Motor neuron (in vitro differentiated cells): ENCODE measurements around the gene GDE1. TPM values are rescaled to one million over a fixed set of nuclear protein-coding genes. Genes with fewer than 3 reads are reported as not detected.
"Not testable (repeated sequence)": the region's sequence is repeated elsewhere in the genome, so short reads cannot be mapped to it uniquely, and the experiment has no call there.

Experiments
- ATAC-seq, 8 experiments: fragments of 200-7000 bp; cut with Tn5 transposase; replicated peaks in 6 of 8; 2 replicates each; pipeline ENCODE4 v1.8.0; 2021; ENCODE audit warnings: mild to moderate bottlenecking in 8 of 8, moderate library complexity in 8 of 8
- H3K27ac ChIP-seq, 2 donors: fragments of 250-450 bp; sonication (Bioruptor Pico); 2 replicates each; pipeline ENCODE4 v1.9.0; 2021; ENCODE audit warnings: antibody characterized with exemption in 2 of 2, mild to moderate bottlenecking in 2 of 2, moderate library complexity in 1 of 2
- H3K4me1 ChIP-seq, 2 donors: fragments of 250-450 bp; sonication (Bioruptor Pico); replicated peaks in 1 of 2; 2 replicates each; pipeline ENCODE4 v1.6.1; 2021; ENCODE audit warnings: antibody characterized with exemption in 2 of 2, mild to moderate bottlenecking in 2 of 2, moderate library complexity in 1 of 2
- H3K4me3 ChIP-seq, 5 donors: fragments of 250-450 bp; sonication (Bioruptor Pico); 2 replicates each; pipeline ENCODE4 v1.9.0; 2021; ENCODE audit warnings: antibody characterized with exemption in 5 of 5, mild to moderate bottlenecking in 5 of 5, moderate library complexity in 4 of 5
- WGBS, 10 experiments: fragments of 450-650 bp; shearing (Covaris generic); methylation state at CpG; one replicate each; pipeline ENCODE4 v1.0.0; 2022; 5-methylcytosine and 5-hydroxymethylcytosine counted together
- in situ Hi-C, 9 experiments: fragments of 400-800 bp; cut with MboI; loops; one replicate each; pipeline ENCODE4 v1.15.0; 2021; ENCODE audit warnings: low sequenced_read_pairs in 9 of 9, low pct_unique_long_range_greater_than_20kb in 2 of 9; ENCODE audit not compliant: unreplicated experiment in 9 of 9
- total RNA-seq, 8 experiments: library from RNA; unstranded; fragments of 300-600 nt; gene quantifications; 2 replicates each; pipeline versions ENCODE4 v1.2.3 to v1.2.4, GENCODE V29; 2022

GDE1 gene
- 100 to 1,000 TPM in 2 of 8 experiments, 10 to 100 TPM in 6; 30.2 to 130 (median 48.5) TPM for total RNA-seq

- peak; percentile 66 to 88 (median 84) for ATAC-seq
- in situ Hi-C loops: loop anchor here in 4 of 9 experiments (25.0 kb wide), 3 partner anchors 359 to 459 kb away; partner anchors contain the start of genes COQ7 (in 1 of the 4) and SYT17 (in 1 of the 4)
- peak within 1 kb of the TSS; percentile 59 to 82 (median 76) for H3K4me3 ChIP-seq
- peaks cover 10 to 38% of the 10 kb centered on the region in 2 donors for H3K4me1 ChIP-seq
- peak within 1 kb of the TSS; percentile 79 to 82 for H3K27ac ChIP-seq
- WGBS, 10 experiments: 0 to 3% (median 0%) methylated on average over 3 to 21 of the region's 62 CpGs; no CpG with 5 or more reads in 2 of the 10 experiments
These were observed at the start of gene GDE1 for GRCh38 chr16:19521471-19522396. Gene GDE1, minus strand, starts transcription at chr16:19522098. Its CDS starts 134 bp downstream, at chr16:19521964.

GRCh38 chr16:19567560-19567959, 45.7 kb upstream of the GDE1 start:
- no peak overlapping the region for H3K27ac ChIP-seq
- no peak for ATAC-seq
- 80 to 100% (median 90%) methylated on average over 1 to 7 of the region's 8 CpGs; no CpG with 5 or more reads in 4 of the 10 experiments for WGBS, 10 experiments
- H3K4me1 ChIP-seq: no peaks in the 10 kb centered on the region
- no peak overlapping the region for H3K4me3 ChIP-seq
- in situ Hi-C loops: no loop called here

GRCh38 chr16:19566362-19566761, 44.5 kb upstream of the GDE1 start:
- WGBS, 10 experiments: 81 to 100% (median 94%) methylated on average over 1 to 3 of the region's 3 CpGs; no CpG with 5 or more reads in 3 of the 10 experiments
- no peak overlapping the region for H3K4me3 ChIP-seq
- in situ Hi-C loops: no loop called here
- no peak overlapping the region for H3K27ac ChIP-seq
- no peaks in the 10 kb centered on the region for H3K4me1 ChIP-seq
- ATAC-seq: no peak

GRCh38 chr16:19563377-19563776, 41.5 kb upstream of the GDE1 start:
- no peak overlapping the region for H3K4me3 ChIP-seq
- H3K27ac ChIP-seq: no peak overlapping the region
- WGBS, 10 experiments: 81 to 100% (median 97%) methylated on average over 3 to 4 of the region's 4 CpGs; no CpG with 5 or more reads in 1 of the 10 experiments
- H3K4me1 ChIP-seq: no peaks in the 10 kb centered on the region
- ATAC-seq: no peak
- in situ Hi-C loops: no loop called here

- 17 to 96% (median 90%) methylated on average over 1 to 4 of the region's 4 CpGs; no CpG with 5 or more reads in 3 of the 10 experiments for WGBS, 10 experiments
These were observed 38.2 kb upstream of the GDE1 start for GRCh38 chr16:19560078-19560477.

GRCh38 chr16:19559242-19559910, 37.5 kb upstream of the GDE1 start:
- H3K4me3 ChIP-seq: no peak overlapping the region
- 0 to 83% (median 72%) methylated on average over 1 to 7 of the region's 10 CpGs for WGBS, 10 experiments
- in situ Hi-C loops: no loop called here
- H3K4me1 ChIP-seq: peaks cover 4% of the 10 kb centered on the region in 2 donors
- no peak overlapping the region for H3K27ac ChIP-seq
- no peak for ATAC-seq

More at GRCh38 chr16:19560078-19560477, 38.2 kb upstream of the GDE1 start:
- ATAC-seq: no peak
- in situ Hi-C loops: no loop called here
- Histone ChIP-seq H3K4me3 (no peak overlapping the region), H3K4me1 (peaks cover 4% of the 10 kb centered on the region in 2 donors), H3K27ac (no peak overlapping the region)

- peak overlapping the region; percentile 73 to 86 for H3K27ac ChIP-seq
- 0 to 100% (median 36%) methylated on average over 1 to 14 of the region's 19 CpGs for WGBS, 10 experiments
- peaks cover 4% of the 10 kb centered on the region in 2 donors for H3K4me1 ChIP-seq
- ATAC-seq: peak in 2 of 8 experiments; percentile 10 to 18
- peak overlapping the region; percentile 66 to 76 (median 74) for H3K4me3 ChIP-seq
- in situ Hi-C loops: no loop called here
These were observed 34.3 kb upstream of the GDE1 start for GRCh38 chr16:19555938-19556771.

GRCh38 chr16:19555186-19555937, 33.5 kb upstream of the GDE1 start, which contains the start of gene VPS35L:
Gene VPS35L, plus strand, starts transcription at chr16:19555703. Its CDS starts 27 bp downstream, at chr16:19555730.
- ATAC-seq: peak; percentile 94 to 97 (median 96)
- in situ Hi-C loops: no loop called here
- 0 to 20% (median 3%) methylated on average over 1 to 25 of the region's 53 CpGs; no CpG with 5 or more reads in 2 of the 10 experiments for WGBS, 10 experiments
- peaks cover 4% of the 10 kb centered on the region in 2 donors for H3K4me1 ChIP-seq
- peak within 1 kb of the TSS; percentile 66 to 76 (median 74) for H3K4me3 ChIP-seq
- H3K27ac ChIP-seq: peak within 1 kb of the TSS; percentile 73 to 86

- in situ Hi-C loops: no loop called here
- Histone ChIP-seq H3K4me1 (no peaks in the 10 kb centered on the region), H3K27ac (no peak overlapping the region), H3K4me3 (no peak overlapping the region)
- no peak for ATAC-seq
These were observed 27.8 kb upstream of the GDE1 start for GRCh38 chr16:19549673-19550072.

GRCh38 chr16:19548144-19548543, 26.2 kb upstream of the GDE1 start:
- WGBS, 10 experiments: 70 to 100% (median 96%) methylated on average over 1 to 3 of the region's 3 CpGs; no CpG with 5 or more reads in 1 of the 10 experiments
- H3K4me1 ChIP-seq: no peaks in the 10 kb centered on the region
- no peak overlapping the region for H3K27ac ChIP-seq
- H3K4me3 ChIP-seq: no peak overlapping the region
- ATAC-seq: no peak
- in situ Hi-C loops: no loop called here

- ATAC-seq, H3K27ac ChIP-seq, H3K4me1 ChIP-seq, in situ Hi-C loops, H3K4me3 ChIP-seq: not testable (repeated sequence)
- WGBS, 10 experiments: 79 to 100% (median 94%) methylated on average over 2 to 7 of the region's 10 CpGs; no CpG with 5 or more reads in 1 of the 10 experiments
These were observed 21.5 kb upstream of the GDE1 start for GRCh38 chr16:19543278-19543996.
